ENCODE data around the gene STPG3. TPM values are rescaled to one million over a fixed set of nuclear protein-coding genes. Genes with fewer than 3 reads are reported as not detected.
A peak's percentile ranks its signal among the peaks of the same experiment; 100 is the strongest.

STPG3 gene
- total RNA-seq, 2 experiments from 2014 or later = not detected

DNA sequence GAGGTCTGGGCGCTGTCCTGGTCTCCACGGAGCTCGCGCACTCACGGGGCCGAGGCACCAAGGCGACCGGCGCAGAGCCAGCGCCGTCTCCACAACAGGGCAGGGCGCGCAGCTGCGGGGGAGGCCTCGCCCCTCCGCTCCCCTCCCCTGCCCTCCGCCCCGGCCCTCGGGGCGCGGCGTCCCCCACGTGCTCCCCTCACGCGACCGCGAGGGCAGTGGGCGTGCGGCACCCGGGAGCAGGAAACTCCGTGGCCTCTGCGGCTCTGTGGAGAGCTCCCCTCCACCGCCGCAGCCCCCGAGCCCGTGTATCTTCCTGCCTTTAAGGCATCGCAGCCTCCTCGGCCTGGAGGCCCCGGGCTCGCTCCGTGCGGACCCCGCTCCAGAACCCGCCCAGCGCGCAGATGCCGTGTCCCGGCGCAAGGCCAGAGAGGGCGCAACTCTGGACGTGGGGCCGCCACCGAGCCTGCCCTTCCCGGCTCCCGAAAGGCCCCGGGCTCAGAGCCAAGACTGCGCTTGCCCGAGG, 10.7 kb upstream of the STPG3 start:
- peak in 13 of 14 experiments; percentile 43 to 91 (median 62) for DNase-seq
- H3K9me3 ChIP-seq (ENCODE audit: control insufficient read depth in 1 of 2, insufficient read depth in 1 of 2, low read length in 2 of 2) = no peaks in the 10 kb centered on the region
- peak overlapping the region; percentile 64 to 84 for H3K27ac ChIP-seq (ENCODE audit: low read depth in 1 of 2, low read length in 2 of 2)
- Mint-ChIP-seq H3K4me1 (ENCODE audit: low read depth) (peaks cover 17% of the 10 kb centered on the region), H3K9me3 (no peaks in the 10 kb centered on the region), H3K27me3 (no peaks in the 10 kb centered on the region), H3K4me3 (peak overlapping the region; percentile 80), H3K36me3 (ENCODE audit: low read depth) (peaks cover 22% of the 10 kb centered on the region), H3K27ac (peak overlapping the region; percentile 89)
- H3K4me1 ChIP-seq (ENCODE audit: insufficient read depth, low read length) = peaks cover 68% of the 10 kb centered on the region
- ChIA-PET POLR2A (interaction anchor here (0.6 to 2.5 kb wide), 36 partner anchors 11 to 831 kb away, joined by 3 to 63 read pairs (median 4); partner anchors contain the start of genes ANAPC2, DPP7, EXD3 and MAN1B1), CTCF (interaction anchor here (0.9 to 1.8 kb wide), 3 partner anchors 14 to 51 kb away, joined by 3 to 5 read pairs (median 4); no protein-coding TSS in a partner anchor)
- H3K27me3 ChIP-seq (ENCODE audit: control insufficient read depth in 1 of 2, insufficient read depth in 2 of 2, low read length in 2 of 2) = no peaks in the 10 kb centered on the region
- intact Hi-C loops (cut with DNase I, micrococcal nuclease) = loop anchor here in 1 of 2 experiments (1.0 kb wide), 1 partner anchor 17 kb away; no protein-coding TSS in a partner anchor
- H3K4me3 ChIP-seq (ENCODE audit: low read length) = peak overlapping the region; percentile 60
- TF ChIP-seq, protein P1, sequence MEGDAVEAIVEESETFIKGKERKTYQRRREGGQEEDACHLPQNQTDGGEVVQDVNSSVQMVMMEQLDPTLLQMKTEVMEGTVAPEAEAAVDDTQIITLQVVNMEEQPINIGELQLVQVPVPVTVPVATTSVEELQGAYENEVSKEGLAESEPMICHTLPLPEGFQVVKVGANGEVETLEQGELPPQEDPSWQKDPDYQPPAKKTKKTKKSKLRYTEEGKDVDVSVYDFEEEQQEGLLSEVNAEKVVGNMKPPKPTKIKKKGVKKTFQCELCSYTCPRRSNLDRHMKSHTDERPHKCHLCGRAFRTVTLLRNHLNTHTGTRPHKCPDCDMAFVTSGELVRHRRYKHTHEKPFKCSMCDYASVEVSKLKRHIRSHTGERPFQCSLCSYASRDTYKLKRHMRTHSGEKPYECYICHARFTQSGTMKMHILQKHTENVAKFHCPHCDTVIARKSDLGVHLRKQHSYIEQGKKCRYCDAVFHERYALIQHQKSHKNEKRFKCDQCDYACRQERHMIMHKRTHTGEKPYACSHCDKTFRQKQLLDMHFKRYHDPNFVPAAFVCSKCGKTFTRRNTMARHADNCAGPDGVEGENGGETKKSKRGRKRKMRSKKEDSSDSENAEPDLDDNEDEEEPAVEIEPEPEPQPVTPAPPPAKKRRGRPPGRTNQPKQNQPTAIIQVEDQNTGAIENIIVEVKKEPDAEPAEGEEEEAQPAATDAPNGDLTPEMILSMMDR (IDR thresholded peaks at IDR 0.05) = no peak
- peaks cover 21% of the 10 kb centered on the region for H3K36me3 ChIP-seq (ENCODE audit: insufficient read depth, low read length)
- peak; percentile 12 for ATAC-seq (ENCODE audit: poor library complexity)

- peaks cover 21% of the 10 kb centered on the region for H3K36me3 ChIP-seq (ENCODE audit: insufficient read depth, low read length)
- H3K9me3 ChIP-seq (ENCODE audit: control insufficient read depth in 1 of 2, insufficient read depth in 1 of 2, low read length in 2 of 2) = no peaks in the 10 kb centered on the region
- H3K27ac Mint-ChIP-seq = peak within 1 kb of the TSS; percentile 89
- ChIA-PET POLR2A (interaction anchor here (0.6 to 2.5 kb wide), 36 partner anchors 10 to 831 kb away, joined by 3 to 63 read pairs (median 4); partner anchors contain the start of genes ANAPC2, DPP7, EXD3 and MAN1B1), CTCF (interaction anchor here (0.9 to 1.8 kb wide), 3 partner anchors 14 to 52 kb away, joined by 3 to 5 read pairs (median 4); no protein-coding TSS in a partner anchor)
- DNase-seq (peak; percentile 93 to 100 (median 98)), ATAC-seq (ENCODE audit: poor library complexity) (peak; percentile 79)
- H3K4me3 Mint-ChIP-seq = peak within 1 kb of the TSS; percentile 91
- peaks cover 17% of the 10 kb centered on the region for H3K4me1 Mint-ChIP-seq (ENCODE audit: low read depth)
- TF ChIP-seq, protein P1 (IDR thresholded peaks at IDR 0.05) = no peak
- H3K4me1 ChIP-seq (ENCODE audit: insufficient read depth, low read length) = peaks cover 64% of the 10 kb centered on the region
- intact Hi-C loops (cut with DNase I, micrococcal nuclease) = loop anchor here (1.0 kb wide), 2 partner anchors 14 to 18 kb away; partner anchors contain the start of gene NELFB (in 1 of the 2)
- H3K4me3 ChIP-seq (ENCODE audit: low read length) = peak within 1 kb of the TSS; percentile 68
- no peaks in the 10 kb centered on the region for H3K27me3 Mint-ChIP-seq
- no peaks in the 10 kb centered on the region for H3K9me3 Mint-ChIP-seq
- H3K36me3 Mint-ChIP-seq (ENCODE audit: low read depth) = peaks cover 22% of the 10 kb centered on the region
- H3K27ac ChIP-seq (ENCODE audit: low read depth in 1 of 2, low read length in 2 of 2) = peak within 1 kb of the TSS; percentile 64 to 84
- H3K27me3 ChIP-seq (ENCODE audit: control insufficient read depth in 1 of 2, insufficient read depth in 2 of 2, low read length in 2 of 2) = no peaks in the 10 kb centered on the region
Observed at GRCh38 chr9:137240841-137241489, 10.1 kb upstream of the STPG3 start, which contains the start of gene TUBB4B. TUBB4B (plus strand) TSS chr9:137241287; CDS start chr9:137241361, 74 bp downstream.

GRCh38 chr9:137241490-137242268, 9.4 kb upstream of the STPG3 start:
- Histone ChIP-seq H3K9me3 (ENCODE audit: control insufficient read depth in 1 of 2, insufficient read depth in 1 of 2, low read length in 2 of 2) (no peaks in the 10 kb centered on the region), H3K27me3 (ENCODE audit: control insufficient read depth in 1 of 2, insufficient read depth in 2 of 2, low read length in 2 of 2) (no peaks in the 10 kb centered on the region), H3K27ac (ENCODE audit: low read depth in 1 of 2, low read length in 2 of 2) (peak overlapping the region in 1 of 2 donors; percentile 53), H3K4me1 (ENCODE audit: insufficient read depth, low read length) (peaks cover 57% of the 10 kb centered on the region), H3K4me3 (ENCODE audit: low read length) (peak overlapping the region; percentile 68), H3K36me3 (ENCODE audit: insufficient read depth, low read length) (peaks cover 21% of the 10 kb centered on the region)
- Mint-ChIP-seq H3K27me3 (no peaks in the 10 kb centered on the region), H3K36me3 (ENCODE audit: low read depth) (peaks cover 22% of the 10 kb centered on the region), H3K27ac (peak overlapping the region; percentile 89), H3K4me1 (ENCODE audit: low read depth) (peaks cover 17% of the 10 kb centered on the region), H3K9me3 (no peaks in the 10 kb centered on the region), H3K4me3 (peak overlapping the region; percentile 85)
- POLR2A ChIA-PET = interaction anchor here (0.8 to 3.3 kb wide), 22 partner anchors 12 to 423 kb away, joined by 3 to 63 read pairs (median 8); partner anchors contain the start of genes ANAPC2, DPP7, EXD3 and MAN1B1
- intact Hi-C loops (cut with DNase I, micrococcal nuclease) = loop anchor here in 1 of 2 experiments (1.0 kb wide), 1 partner anchor 14 kb away; the partner anchor contains the start of gene NELFB
- DNase-seq = peak in 13 of 14 experiments; percentile 43 to 84 (median 72)
- ATAC-seq (ENCODE audit: poor library complexity) = peak; percentile 14
- TF ChIP-seq, protein P1 (IDR thresholded peaks at IDR 0.05) = no peak
- CTCF ChIA-PET = interaction anchor here (1.3 to 1.8 kb wide), 2 partner anchors 13 to 52 kb away, joined by 4 to 5 read pairs; partner anchors contain the start of gene NELFB

Measured in CD4-positive, alpha-beta T cell (primary cell).